PC-9 (cell line): Measurements from ENCODE around the gene ITGAX.

Experiments
- EZH2 ChIP-seq: fragments of 200-600 bp; sonication (generic); IDR thresholded peaks from 2 replicates; pipeline ENCODE4 v1.8.0; 2017; ENCODE audit warnings: antibody characterized with exemption, low read depth
- TF ChIP-seq, protein P1 (sequence below): fragments of 200-600 bp; sonication (generic); conservative IDR thresholded peaks from 2 replicates; pipeline ENCODE4 v1.6.1; 2017; ENCODE audit warnings: mixed run types, antibody characterized with exemption, mild to moderate bottlenecking, moderate library complexity

DNA sequence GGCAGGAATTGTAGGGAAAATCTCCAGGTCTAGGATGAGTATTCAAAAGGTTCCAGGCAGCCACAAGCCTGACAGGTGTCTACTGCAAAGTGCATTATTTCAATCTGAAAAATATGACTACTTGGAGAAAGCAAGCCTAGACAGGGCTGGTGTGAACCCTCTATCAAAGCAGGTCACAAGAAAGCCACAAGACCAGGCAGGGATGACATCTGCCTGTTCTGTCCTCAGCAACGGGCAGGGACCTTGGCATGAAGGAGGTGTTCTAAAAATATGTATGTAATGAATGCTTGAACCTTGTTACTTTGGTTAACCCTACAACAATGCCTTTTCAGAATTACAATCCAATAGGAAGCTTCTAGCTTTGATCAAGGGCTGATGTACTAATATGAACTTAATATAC, 74.3 kb downstream of the ITGAX start:
- TF ChIP-seq, protein P1, sequence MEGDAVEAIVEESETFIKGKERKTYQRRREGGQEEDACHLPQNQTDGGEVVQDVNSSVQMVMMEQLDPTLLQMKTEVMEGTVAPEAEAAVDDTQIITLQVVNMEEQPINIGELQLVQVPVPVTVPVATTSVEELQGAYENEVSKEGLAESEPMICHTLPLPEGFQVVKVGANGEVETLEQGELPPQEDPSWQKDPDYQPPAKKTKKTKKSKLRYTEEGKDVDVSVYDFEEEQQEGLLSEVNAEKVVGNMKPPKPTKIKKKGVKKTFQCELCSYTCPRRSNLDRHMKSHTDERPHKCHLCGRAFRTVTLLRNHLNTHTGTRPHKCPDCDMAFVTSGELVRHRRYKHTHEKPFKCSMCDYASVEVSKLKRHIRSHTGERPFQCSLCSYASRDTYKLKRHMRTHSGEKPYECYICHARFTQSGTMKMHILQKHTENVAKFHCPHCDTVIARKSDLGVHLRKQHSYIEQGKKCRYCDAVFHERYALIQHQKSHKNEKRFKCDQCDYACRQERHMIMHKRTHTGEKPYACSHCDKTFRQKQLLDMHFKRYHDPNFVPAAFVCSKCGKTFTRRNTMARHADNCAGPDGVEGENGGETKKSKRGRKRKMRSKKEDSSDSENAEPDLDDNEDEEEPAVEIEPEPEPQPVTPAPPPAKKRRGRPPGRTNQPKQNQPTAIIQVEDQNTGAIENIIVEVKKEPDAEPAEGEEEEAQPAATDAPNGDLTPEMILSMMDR, result no peak
- TF ChIP-seq EZH2, result no peak
